ENCODE data around the gene PTPRC.
"Not testable (repeated sequence)": the region's sequence is repeated elsewhere in the genome, so short reads cannot be mapped to it uniquely, and the experiment has no call there.

PTPRC gene

GRCh38 chr1:198638894-198639635 is at the start of gene PTPRC:
Gene PTPRC, plus strand, starts transcription at chr1:198639040. Its CDS starts 229 bp downstream, at chr1:198639269.
- DNase-seq (ENCODE audit: low read depth in 2 of 2), result no peak

- DNase-seq (ENCODE audit: low read depth in 2 of 2), result no peak
These were observed 48.4 kb upstream of the PTPRC start for GRCh38 chr1:198590454-198590853.

- no peak for DNase-seq (ENCODE audit: low read depth in 2 of 2)
These were observed 43.1 kb upstream of the PTPRC start for GRCh38 chr1:198595765-198596164.

GRCh38 chr1:198597690-198598430 is 41.0 kb upstream of the PTPRC start:
- DNase-seq (ENCODE audit: low read depth in 2 of 2), result no peak

- no peak for DNase-seq (ENCODE audit: low read depth in 2 of 2)
These were observed 40.0 kb upstream of the PTPRC start for GRCh38 chr1:198598796-198599321.

- no peak for DNase-seq (ENCODE audit: low read depth in 2 of 2)
These were observed 39.1 kb upstream of the PTPRC start for GRCh38 chr1:198599749-198600148.

- DNase-seq (ENCODE audit: low read depth in 2 of 2), result no peak
These were observed 37.9 kb upstream of the PTPRC start for GRCh38 chr1:198600906-198601305.

- DNase-seq (ENCODE audit: low read depth in 2 of 2), result not testable (repeated sequence)
These were observed 37.5 kb upstream of the PTPRC start for GRCh38 chr1:198601310-198601709.

- no peak for DNase-seq (ENCODE audit: low read depth in 2 of 2)
These were observed 36.6 kb upstream of the PTPRC start for GRCh38 chr1:198601936-198602889.

GRCh38 chr1:198604975-198605374 is 33.9 kb upstream of the PTPRC start:
- DNase-seq (ENCODE audit: low read depth in 2 of 2), result no peak

- DNase-seq (ENCODE audit: low read depth in 2 of 2), result no peak
These were observed 33.4 kb upstream of the PTPRC start for GRCh38 chr1:198605406-198605805.

GRCh38 chr1:198606020-198606438 is 32.8 kb upstream of the PTPRC start:
- no peak for DNase-seq (ENCODE audit: low read depth in 2 of 2)

- no peak for DNase-seq (ENCODE audit: low read depth in 2 of 2)
These were observed 31.1 kb upstream of the PTPRC start for GRCh38 chr1:198607714-198608113.

- no peak for DNase-seq (ENCODE audit: low read depth in 2 of 2)
These were observed 28.5 kb upstream of the PTPRC start for GRCh38 chr1:198610362-198610761.

GRCh38 chr1:198611219-198611618 is 27.6 kb upstream of the PTPRC start:
- no peak for DNase-seq (ENCODE audit: low read depth in 2 of 2)

- DNase-seq (ENCODE audit: low read depth in 2 of 2), result no peak
These were observed 26.2 kb upstream of the PTPRC start for GRCh38 chr1:198612471-198613260.

GRCh38 chr1:198617406-198617805 is 21.4 kb upstream of the PTPRC start:
- no peak for DNase-seq (ENCODE audit: low read depth in 2 of 2)

- no peak for DNase-seq (ENCODE audit: low read depth in 2 of 2)
These were observed 19.3 kb upstream of the PTPRC start for GRCh38 chr1:198619375-198620140.

GRCh38 chr1:198620218-198620617 is 18.6 kb upstream of the PTPRC start:
- DNase-seq (ENCODE audit: low read depth in 2 of 2), result no peak
